GM18858 (cell line): ENCODE measurements around the gene ENTREP3.
A peak's percentile ranks its signal among the peaks of the same experiment; 100 is the strongest.

ENCODE experiments used
- ATAC-seq: cut with Tn5 transposase; IDR thresholded peaks from one replicate; pipeline ENCODE4 v1.9.1; 2021; ENCODE audit not compliant: unreplicated experiment

The ENTREP3 gene

DNA sequence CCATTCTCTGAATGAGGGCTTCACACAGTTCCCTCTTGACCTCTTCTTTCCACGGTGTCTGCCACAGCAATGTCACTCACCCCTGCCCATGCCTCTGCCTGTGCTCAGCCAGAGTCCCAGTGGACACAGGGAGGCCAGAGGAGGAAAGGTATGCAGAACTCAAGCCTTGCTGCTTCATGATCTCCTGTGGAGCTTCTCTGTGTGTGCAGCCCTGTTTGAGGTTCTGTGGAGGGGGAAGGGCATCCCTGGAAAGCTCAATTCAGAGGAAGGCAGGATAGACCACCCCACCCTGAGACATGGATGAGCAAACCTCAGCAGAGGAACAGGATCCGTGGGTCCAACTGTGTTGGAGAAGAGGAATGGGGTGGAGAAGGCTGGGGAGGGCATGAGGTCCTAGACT, 24.0 kb upstream of the ENTREP3 start:
- no peak for ATAC-seq

DNA sequence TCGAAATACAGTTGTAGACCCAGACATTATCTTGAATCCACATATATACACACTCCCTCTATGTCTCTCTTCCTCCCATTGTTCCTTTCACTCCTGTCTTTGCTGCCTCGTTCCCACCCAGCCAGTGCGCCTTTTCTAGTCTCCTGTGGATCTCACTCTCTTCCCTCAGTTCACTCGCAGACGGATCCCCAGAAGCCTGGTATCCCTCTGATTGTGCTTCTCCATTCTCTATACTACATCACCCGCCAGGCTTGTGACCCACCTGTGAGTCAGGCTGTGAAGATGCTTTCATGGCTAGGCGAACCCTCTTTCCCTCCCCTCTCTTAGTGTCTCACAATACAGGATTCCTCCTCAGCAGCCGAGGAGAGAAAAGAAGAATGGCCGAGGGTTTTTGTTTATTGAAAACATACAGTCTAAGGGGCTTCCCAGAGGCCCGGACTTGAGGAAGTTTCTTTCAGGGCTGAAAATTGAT, 23.4 kb upstream of the ENTREP3 start:
- ATAC-seq = no peak

DNA sequence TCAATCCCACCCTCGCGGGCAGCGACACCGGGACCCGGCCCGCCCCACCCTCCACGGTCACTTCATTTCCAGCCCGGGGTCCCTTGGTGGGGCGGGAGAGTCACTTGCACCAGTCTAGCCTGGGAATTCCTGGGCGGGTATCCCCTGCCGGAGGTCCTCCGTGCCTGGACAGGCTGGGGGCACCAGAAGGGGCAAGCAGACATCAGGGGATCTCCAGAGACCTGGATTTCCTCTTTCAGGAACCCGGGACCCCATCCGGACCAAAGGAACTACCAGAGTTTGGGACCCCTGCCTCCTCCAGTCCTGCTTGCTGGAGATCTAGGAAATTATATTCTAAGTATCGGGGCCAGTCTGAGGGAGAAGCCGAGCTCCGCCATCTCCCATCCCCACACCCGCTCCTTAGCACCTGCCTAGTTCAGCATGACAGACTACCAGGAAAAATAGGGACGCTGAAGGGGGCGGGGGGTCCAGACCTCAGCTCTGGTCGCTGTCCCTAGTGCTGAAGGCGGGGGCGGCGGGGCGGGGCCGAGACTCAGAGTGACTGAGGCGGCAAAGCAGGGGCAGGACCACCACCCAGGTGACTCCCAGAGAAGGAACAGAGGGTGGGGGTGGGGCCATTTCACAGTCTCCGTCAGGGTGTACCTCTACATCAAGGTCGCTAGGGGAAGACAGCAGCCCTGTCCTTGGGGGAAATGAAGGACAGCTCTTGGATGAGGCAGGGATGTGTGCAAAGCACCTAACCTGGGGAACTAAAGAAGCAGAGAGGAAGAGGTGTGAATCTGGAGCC, 22.8 kb upstream of the ENTREP3 start:
- no peak for ATAC-seq

DNA sequence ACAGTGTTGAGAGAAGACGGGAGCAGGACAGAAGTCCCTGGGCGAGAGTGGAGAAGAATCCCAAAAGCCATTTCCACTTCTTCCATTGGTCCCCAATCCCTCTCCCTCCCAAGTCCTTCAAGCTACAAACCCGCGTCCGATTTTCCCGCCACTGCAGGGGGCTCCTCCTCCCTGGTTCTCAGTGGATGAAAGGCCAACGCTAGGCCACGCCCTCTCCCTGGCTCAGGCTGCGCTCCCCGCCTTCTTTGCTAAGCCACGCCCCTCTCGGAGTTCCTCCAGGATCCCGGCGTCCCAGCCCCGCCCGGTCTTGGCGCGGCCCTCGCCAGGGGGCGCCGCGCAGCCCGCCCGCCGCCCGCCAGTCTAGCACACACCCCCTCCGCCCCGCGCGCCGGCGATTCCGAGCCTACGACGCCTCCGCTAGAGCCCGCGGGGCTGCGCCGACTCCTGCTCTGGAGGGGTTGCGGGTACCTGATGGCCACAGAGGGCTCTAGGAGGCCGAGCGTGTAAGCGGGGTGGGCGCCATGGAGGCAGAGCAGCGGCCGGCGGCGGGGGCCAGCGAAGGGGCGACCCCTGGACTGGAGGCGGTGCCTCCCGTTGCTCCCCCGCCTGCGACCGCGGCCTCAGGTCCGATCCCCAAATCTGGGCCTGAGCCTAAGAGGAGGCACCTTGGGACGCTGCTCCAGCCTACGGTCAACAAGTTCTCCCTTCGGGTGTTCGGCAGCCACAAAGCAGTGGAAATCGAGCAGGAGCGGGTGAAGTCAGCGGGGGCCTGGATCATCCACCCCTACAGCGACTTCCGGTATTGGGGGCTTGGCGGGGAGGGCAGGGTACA, 22.0 kb upstream of the ENTREP3 start, which contains the start of gene HCN3:
Gene HCN3, plus strand, starts transcription at position 394 of the 832 bp plus-strand sequence. Its CDS starts 128 bp downstream, at position 522.
- ATAC-seq = peak; percentile 44

DNA sequence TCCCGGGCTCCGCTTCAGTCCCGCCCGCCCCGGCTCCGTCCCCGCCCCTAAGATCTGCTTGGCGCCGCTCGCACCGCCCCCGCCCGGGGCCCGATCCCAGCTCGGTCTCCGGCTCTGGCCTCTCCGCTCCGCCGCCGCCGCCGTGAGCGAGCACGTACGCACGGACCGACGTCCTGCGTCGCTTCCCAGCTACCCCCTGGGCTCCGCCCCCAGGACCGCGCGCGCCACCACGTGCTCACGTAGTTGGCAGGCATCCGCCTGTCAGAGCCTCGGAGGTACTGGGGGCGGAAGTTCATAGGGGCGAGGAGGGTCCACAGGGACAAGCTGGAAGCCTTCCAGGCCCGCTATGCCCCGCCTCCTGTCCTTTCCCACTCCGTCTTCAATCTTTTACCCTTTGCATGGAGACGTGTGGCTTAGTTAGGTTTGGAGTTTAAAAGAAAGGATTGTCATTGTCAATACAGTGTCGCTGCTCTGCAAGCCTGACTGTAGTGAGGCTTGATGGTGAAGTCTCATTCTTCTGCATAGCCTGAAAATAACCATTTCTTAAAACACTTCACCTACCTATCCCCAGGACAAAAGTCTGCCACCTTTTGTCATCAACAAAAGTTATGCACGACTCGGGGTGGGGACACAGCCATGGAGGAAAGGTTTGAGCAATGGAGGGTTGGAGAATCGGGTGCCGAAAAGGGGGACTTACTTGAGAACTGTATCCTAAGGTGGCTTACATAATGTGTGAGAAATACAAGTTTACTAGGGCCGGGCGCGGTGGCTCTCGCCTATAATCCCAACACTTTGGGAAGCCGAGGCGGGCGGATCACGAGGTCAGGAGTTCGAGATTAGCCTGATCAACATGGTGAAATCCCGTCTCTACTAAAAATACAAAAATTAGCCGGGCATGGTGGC, 18.3 kb upstream of the ENTREP3 start, which contains the start of gene CLK2:
Gene CLK2, minus strand, starts transcription at position 162 of the 903 bp plus-strand sequence. CDS start 2,527 bp downstream, outside the sequence.
- ATAC-seq = peak; percentile 59

DNA sequence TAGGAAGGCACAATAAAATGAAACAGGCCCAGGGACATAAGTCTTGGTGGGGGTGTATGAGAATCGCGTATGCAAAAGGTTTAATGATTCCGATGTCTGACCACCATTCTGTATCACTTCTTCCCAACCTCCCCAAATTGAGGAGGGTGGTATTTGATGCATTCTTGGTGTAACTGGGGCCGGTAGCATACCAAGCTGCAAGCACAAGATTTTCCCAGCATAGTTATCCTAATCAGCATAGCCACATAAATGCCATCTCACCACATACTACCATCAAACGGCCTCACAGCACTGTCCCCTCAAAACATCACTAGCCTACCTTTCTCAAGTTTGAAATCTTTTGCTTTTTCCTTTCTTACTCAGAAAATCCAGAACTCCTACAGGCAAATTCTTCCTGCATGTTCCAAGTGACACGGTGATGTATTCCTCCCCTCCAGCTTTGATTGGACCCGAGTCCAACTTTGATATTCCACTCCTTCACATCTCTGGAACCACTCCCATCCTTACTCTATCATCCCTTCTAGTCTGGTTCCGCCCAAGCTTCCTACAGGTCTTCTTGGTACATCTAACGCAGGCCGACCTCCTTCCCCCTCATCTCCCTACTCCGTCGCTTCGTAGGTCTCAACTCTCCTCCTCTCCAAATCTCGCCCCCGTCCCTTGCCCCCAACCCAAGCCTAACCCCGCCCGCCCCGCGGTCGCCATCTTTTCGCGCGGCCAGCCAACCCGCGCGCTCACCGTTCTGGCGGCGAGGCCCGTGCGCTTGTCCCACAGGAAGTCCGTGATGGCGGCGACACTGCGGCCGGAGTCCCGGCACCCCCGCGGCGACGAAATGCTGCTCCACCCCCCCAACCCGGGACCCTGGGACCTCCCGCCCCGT, 17.4 kb upstream of the ENTREP3 start:
- ATAC-seq = no peak

DNA sequence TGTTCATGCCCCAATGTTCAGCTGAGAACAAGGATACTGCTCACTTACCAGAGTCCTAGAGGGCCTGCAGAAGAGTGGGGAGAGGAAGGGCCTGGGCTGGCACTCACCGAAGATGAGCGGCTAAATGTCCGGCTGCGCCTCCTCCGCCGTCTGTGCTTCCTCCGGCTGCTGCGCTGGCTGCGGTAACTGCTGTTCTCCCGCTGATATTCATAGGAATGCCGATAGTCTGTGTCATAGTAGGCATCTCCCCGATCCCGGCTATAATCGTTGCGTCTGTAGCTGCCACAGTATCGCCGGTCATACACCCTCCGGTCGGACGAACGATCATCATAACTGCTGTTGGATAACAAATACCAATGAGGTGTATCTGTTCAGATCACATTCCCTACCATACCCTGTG, 14.1 kb upstream of the ENTREP3 start:
- no peak for ATAC-seq

DNA sequence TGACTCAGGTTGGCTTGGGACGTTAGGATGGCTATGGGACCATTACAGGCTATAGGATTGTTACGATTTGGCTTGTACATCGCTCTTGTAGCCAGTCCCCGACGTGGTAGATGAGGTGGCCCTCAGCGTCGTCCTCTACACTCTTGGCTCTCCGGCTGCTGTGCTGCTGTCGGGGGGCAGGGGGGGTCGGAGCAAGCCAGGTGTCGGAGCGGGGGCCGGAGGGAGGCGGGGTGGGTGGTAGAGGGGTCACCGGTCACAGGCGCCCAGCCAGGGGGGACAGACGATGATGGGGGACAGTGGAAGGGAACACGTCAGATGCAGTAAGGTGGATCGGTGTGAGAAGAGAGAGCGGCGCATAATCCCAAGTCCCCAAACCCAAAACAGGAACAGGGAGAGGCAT, 13.3 kb upstream of the ENTREP3 start:
- no peak for ATAC-seq

DNA sequence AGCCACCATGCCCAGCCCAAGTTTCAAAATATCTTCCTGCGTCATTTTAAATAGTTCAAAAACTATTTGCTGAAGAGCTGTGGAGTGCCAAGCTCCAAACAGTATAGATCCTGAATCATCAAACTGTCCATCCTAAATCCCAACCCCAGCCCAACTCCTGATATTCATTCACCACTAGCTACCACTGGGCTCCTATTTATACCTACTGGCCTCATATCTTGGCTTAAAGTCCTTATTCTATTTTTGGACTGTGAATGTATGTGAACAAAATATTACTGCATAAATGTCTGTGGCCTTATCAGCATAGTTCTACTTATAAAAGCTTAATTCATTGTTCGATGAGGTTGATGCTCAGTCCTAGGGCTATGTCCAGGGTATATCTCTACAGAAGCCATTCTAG, 12.1 kb upstream of the ENTREP3 start:
- no peak for ATAC-seq

DNA sequence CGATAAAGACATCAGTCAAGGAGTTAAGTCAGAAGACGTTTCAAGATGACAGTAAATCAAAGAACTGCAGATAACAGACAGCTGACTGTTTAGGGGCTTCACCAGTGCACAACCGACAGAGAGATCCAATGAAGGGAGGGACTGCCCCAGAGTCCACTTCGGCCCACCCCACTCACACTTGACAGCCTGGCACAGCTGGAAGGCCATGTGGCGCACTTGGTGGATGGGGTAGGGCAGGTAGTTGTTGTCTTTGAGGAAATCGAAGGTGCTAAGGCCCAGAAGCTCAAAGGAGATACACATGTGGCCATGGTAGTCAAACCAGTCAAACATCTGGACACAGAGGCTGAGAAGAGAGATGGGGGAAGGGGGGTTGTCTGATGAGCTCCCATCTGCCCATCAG, 11.3 kb upstream of the ENTREP3 start:
- ATAC-seq = no peak

DNA sequence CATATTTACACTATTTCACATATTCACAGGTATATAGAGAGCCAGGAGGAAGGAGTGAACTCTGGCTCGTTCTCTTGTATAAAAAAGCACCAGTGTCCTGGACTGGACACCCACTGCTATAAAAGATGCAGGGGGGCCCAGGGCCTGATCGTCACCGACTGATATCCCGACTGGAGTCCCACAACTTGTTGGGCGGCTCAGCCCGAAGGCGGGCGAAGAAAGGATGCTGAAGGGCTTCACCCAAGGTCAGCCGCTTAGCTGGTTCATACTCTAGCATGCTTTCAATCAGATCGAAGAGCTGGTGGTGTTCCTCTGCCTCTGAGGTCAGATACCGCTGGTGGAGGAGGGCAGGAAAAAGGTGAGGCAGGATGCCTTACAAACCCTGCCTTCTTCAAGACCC, 7.8 kb upstream of the ENTREP3 start:
- ATAC-seq = no peak

DNA sequence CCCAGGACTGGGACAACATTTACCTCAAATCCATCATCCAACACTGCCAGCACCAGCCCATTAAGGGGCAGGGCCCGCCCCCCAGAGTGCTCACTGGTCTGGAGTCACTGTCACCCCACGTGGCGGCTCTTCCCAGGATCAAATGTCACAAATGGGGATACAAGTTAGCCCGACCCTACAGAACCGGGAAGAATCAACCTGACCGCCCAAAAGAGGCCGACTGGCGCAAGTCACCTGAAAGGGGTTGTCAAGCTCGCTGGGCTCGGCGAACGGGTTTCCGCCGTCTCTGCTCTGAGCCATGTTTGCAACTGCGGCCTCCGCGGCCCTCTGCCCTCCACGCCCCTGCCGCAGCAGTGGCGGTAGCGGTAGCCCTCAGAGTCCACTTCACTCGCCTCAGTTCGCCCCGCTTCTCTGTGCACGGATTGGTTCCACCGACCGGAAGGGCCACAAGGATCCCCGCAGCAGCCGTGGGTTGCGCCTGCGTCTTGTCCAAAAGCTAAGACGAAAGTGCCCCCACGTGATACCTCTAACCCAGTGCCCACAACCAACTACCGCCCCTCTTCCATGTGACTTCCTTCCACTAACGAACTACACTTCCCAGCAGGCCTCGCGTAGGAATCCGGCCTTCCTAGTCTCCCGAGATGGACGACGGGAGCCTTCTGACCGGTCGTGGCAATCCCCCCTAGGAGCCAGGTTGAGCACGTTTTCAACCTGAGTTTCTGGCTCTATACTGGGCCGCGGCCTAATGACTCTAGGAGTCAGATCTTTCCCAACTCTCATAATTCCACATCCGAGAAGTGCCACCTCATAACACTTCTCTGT, 6.8 kb upstream of the ENTREP3 start, which contains the start of gene SCAMP3:
Gene SCAMP3, minus strand, starts transcription at position 509 of the 822 bp plus-strand sequence. Its CDS starts 209 bp downstream, at position 300.
- ATAC-seq = peak; percentile 78

DNA sequence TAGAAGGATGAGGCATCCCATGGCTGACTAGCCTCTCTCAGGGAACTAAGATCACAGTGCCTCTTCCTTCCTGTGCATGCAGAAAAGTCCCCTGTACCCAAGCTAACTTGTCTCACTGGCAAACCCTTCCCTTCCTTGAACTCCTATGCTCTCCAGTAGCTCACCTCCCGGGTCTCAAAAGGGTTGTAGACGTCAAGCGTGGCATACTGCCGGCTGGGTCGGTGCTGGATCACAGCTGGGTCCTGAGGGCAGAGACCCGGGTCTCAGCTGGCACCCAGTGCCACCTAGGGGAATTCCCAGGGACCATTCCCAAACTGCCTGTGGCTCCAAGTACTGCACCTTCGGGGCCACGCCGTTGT, 6.2 kb upstream of the ENTREP3 start:
- ATAC-seq = no peak

DNA sequence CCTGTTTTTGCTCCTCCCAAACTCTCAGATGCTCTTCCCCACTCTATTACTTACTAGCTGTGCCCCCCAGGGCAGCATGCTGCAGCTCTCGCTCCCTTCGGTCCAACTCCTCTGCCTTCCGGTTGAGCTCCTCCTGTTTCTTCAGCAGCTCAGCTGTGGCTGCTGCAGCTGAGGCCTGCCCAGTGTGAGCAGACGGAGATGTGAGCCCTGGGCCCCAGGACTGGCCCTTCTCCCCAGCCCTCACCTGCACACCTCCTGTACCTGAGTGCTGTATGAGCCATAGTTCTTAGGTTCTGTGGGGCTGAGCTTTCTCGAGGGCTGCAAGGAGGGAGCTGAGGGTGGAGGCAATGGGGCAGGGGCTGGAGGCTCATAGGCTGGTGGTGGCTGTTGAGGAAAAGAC, 5.0 kb upstream of the ENTREP3 start:
- no peak for ATAC-seq

DNA sequence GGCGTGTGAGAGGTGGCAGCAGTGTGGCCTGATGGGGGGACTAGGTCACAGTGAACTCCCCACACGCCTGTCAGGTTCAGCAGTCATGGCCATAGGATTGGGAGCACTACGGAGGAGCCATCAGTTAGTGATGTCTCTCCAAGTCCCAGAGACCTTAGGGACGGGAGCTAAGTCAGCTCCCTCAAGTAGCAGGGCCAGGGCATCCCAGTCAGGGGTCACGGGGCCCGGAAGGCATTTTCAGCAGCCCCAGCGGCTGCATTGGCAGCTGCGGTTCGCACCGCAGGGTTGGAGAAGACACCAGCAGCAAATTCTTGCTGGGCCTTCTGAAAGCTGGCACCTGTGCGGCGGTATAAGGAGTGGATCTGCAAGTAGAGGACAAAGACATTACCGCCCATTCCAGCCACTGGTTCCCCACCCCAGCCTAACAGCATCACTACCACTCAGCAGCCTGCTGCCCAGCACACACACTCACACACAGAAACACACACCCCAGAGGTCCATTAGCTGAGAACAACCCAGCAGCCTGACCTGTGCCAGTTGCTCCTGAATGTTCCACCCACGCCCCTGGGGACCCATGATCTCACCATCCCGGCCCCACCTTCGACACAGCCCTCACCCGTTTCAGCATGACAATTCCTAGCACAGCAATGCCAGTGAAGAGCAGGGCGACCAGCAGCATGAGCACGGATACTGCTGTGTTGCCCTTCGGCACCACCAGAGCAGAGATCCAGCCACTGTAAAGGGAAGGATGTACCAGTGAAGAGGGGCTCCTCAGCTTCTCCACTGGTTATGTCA, 972 bp upstream of the ENTREP3 start:
- ATAC-seq = no peak

DNA sequence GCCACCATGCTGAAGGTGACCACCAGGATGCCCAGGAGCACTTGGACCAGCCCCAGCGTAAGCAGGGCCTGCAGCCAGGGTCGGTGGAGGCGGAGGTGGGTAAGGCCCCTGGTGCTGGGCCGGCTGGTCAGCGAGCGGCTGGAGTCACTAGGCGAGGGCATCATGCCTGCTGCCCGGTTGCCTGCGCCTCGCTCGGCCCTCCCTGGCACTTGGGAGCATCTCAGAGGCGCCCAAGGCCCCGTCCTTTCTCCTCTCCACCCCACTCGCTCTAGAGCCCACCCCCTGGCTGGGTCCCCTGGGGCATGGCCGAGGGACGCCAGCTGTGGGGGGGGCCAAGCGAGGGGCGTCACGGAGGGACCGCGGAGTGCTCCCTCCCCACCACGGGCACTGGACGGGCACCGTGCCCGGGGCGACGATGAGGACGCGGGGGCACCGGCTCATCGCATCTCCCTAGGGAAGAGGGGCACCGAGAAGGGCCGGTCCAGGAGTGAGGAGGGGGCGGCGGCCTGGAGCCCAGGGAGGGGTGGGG, 505 bp downstream of the ENTREP3 start:
- no peak for ATAC-seq

DNA sequence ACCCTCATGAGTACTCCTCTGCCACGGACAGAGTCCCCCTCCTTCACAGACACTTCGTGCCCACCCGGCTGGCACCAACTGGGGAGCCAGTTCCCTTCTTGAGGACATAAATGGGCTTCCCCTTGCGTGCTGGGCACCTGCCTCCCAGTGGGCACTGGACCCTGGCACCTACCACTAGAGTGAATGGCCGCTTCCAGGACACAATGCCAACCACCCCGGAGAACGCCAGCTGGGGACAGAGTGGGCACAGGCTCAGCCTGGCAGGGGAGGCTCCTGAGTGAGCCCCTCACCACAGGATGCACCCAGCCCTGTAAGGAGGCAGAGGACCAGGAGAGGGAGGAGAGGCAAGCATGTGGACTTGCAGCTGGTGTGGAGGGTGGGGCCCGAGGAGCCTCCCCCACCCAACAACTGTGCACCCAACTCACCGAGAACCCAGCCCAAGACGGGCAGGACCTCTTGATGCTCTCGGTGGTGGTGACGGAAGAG, 1.0 kb downstream of the ENTREP3 start:
- ATAC-seq = no peak

DNA sequence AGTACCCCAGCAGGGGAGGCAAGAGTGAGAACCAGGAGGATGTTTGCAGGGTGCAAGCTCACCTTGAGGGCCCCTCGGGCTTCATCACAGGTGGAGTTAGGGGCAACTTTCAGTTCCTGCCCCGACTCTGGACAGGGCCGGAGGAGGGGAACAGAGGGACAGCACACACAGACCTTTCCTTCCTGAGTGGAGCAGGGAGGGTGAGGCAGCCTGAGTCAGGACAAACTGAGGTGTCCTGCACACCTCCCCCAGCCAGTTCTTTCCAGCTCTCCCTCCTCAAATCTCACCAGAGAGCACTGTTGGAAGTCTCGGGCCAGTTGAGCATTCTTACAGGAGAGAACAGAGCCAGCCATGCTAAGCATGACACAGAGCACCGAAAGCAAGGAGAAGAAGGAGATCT, 1.5 kb downstream of the ENTREP3 start:
- ATAC-seq = no peak
